IPS-20b (cell line): ENCODE results near the gene SLC9A5.

Experiments
- H3K27ac ChIP-seq: one replicate; pipeline ENCODE4 v1.5.1; 2013; ENCODE audit warnings: low read length
- H3K27me3 ChIP-seq: 2 replicates; pipeline ENCODE4 v1.6.1; 2013; ENCODE audit warnings: mild to moderate bottlenecking, low read length, inconsistent platforms; ENCODE audit not compliant: insufficient read depth
- H3K36me3 ChIP-seq: 2 replicates; pipeline ENCODE4 v1.6.1; 2013; ENCODE audit warnings: low read depth, mild to moderate bottlenecking, inconsistent platforms, low read length, moderate library complexity; ENCODE audit not compliant: insufficient read depth
- H3K4me1 ChIP-seq: 2 replicates; pipeline ENCODE4 v1.6.1; 2013; ENCODE audit warnings: mild to moderate bottlenecking, control low read depth, inconsistent platforms, low read length, moderate library complexity; ENCODE audit not compliant: insufficient read depth
- H3K4me3 ChIP-seq: 2 replicates; pipeline ENCODE4 v1.5.1; 2013; ENCODE audit warnings: mild to moderate bottlenecking, low read length, inconsistent platforms
- H3K9ac ChIP-seq: 2 replicates; pipeline ENCODE4 v1.6.1; 2013; ENCODE audit warnings: low read depth, mild to moderate bottlenecking, inconsistent platforms, low read length, moderate library complexity
- H3K9me3 ChIP-seq: 2 replicates; pipeline ENCODE4 v1.6.1; 2013; ENCODE audit warnings: mild to moderate bottlenecking, low read depth, low read length, inconsistent platforms; ENCODE audit not compliant: insufficient read depth

Gene SLC9A5

GRCh38 chr16:67206838-67207248 is 41.9 kb upstream of the SLC9A5 start:
- peaks cover 5% of the 10 kb centered on the region; the same call in 1 of the 2 replicates for H3K27me3 ChIP-seq
- H3K4me1 ChIP-seq = no peaks in the 10 kb centered on the region; the same call in 1 of the 2 replicates
- H3K27ac ChIP-seq = no peak overlapping the region
- H3K36me3 ChIP-seq = no peaks in the 10 kb centered on the region
- no peak overlapping the region for H3K4me3 ChIP-seq
- H3K9me3 ChIP-seq = no peaks in the 10 kb centered on the region
- no peak overlapping the region for H3K9ac ChIP-seq

GRCh38 chr16:67207249-67208091 is 41.3 kb upstream of the SLC9A5 start:
- Histone ChIP-seq H3K27me3 (peaks cover 9% of the 10 kb centered on the region), H3K4me1 (no peaks in the 10 kb centered on the region; the same call in 1 of the 2 replicates), H3K9me3 (no peaks in the 10 kb centered on the region), H3K4me3 (no peak overlapping the region), H3K9ac (no peak overlapping the region; the same call in 1 of the 2 replicates), H3K36me3 (no peaks in the 10 kb centered on the region), H3K27ac (no peak overlapping the region)

- Histone ChIP-seq H3K27me3 (peaks cover 15% of the 10 kb centered on the region), H3K9me3 (no peaks in the 10 kb centered on the region), H3K4me1 (no peaks in the 10 kb centered on the region; the same call in 1 of the 2 replicates), H3K27ac (no peak overlapping the region), H3K36me3 (no peaks in the 10 kb centered on the region), H3K4me3 (no peak overlapping the region), H3K9ac (no peak overlapping the region; the same call in 1 of the 2 replicates)
Observed at GRCh38 chr16:67208154-67208896, 40.5 kb upstream of the SLC9A5 start.

- Histone ChIP-seq H3K27me3 (peaks cover 16% of the 10 kb centered on the region), H3K9me3 (no peaks in the 10 kb centered on the region), H3K27ac (no peak overlapping the region), H3K9ac (no peak overlapping the region), H3K36me3 (no peaks in the 10 kb centered on the region), H3K4me3 (no peak overlapping the region), H3K4me1 (no peaks in the 10 kb centered on the region; the same call in 1 of the 2 replicates)
Observed at GRCh38 chr16:67209565-67209964, 39.2 kb upstream of the SLC9A5 start.

GRCh38 chr16:67210069-67210937 is 38.5 kb upstream of the SLC9A5 start:
- Histone ChIP-seq H3K36me3 (no peaks in the 10 kb centered on the region), H3K9ac (no peak overlapping the region), H3K4me3 (no peak overlapping the region), H3K9me3 (no peaks in the 10 kb centered on the region), H3K27ac (no peak overlapping the region), H3K27me3 (peaks cover 22% of the 10 kb centered on the region), H3K4me1 (no peaks in the 10 kb centered on the region; the same call in 1 of the 2 replicates)

GRCh38 chr16:67211674-67212073 is 37.1 kb upstream of the SLC9A5 start:
- Histone ChIP-seq H3K9ac (no peak overlapping the region), H3K27me3 (peaks cover 32% of the 10 kb centered on the region)

GRCh38 chr16:67212766-67213165 is 36.0 kb upstream of the SLC9A5 start:
- H3K27me3 ChIP-seq = peaks cover 42% of the 10 kb centered on the region
- H3K27ac ChIP-seq = no peak overlapping the region
- no peak overlapping the region for H3K4me3 ChIP-seq
- H3K4me1 ChIP-seq = no peaks in the 10 kb centered on the region
- no peak overlapping the region for H3K9ac ChIP-seq
- no peaks in the 10 kb centered on the region for H3K36me3 ChIP-seq
- no peaks in the 10 kb centered on the region for H3K9me3 ChIP-seq

More at GRCh38 chr16:67211674-67212073, 37.1 kb upstream of the SLC9A5 start:
- Histone ChIP-seq H3K9me3 (no peaks in the 10 kb centered on the region), H3K4me3 (no peak overlapping the region), H3K27ac (no peak overlapping the region), H3K36me3 (no peaks in the 10 kb centered on the region), H3K4me1 (no peaks in the 10 kb centered on the region; the same call in 1 of the 2 replicates)

- no peaks in the 10 kb centered on the region for H3K9me3 ChIP-seq
- H3K36me3 ChIP-seq = no peaks in the 10 kb centered on the region
- no peak overlapping the region for H3K27ac ChIP-seq
- no peak overlapping the region for H3K4me3 ChIP-seq
- H3K27me3 ChIP-seq = peaks cover 42% of the 10 kb centered on the region
- no peaks in the 10 kb centered on the region for H3K4me1 ChIP-seq
- no peak overlapping the region for H3K9ac ChIP-seq
Observed at GRCh38 chr16:67213197-67214019, 35.4 kb upstream of the SLC9A5 start.

GRCh38 chr16:67215706-67216105 is 33.1 kb upstream of the SLC9A5 start:
- no peaks in the 10 kb centered on the region for H3K4me1 ChIP-seq
- no peak overlapping the region for H3K9ac ChIP-seq
- no peaks in the 10 kb centered on the region for H3K9me3 ChIP-seq
- no peaks in the 10 kb centered on the region for H3K36me3 ChIP-seq
- no peak overlapping the region for H3K27ac ChIP-seq
- H3K27me3 ChIP-seq = peaks cover 42% of the 10 kb centered on the region
- H3K4me3 ChIP-seq = no peak overlapping the region

GRCh38 chr16:67216612-67217490 is 31.9 kb upstream of the SLC9A5 start:
- no peak overlapping the region for H3K9ac ChIP-seq
- no peaks in the 10 kb centered on the region for H3K4me1 ChIP-seq
- H3K9me3 ChIP-seq = no peaks in the 10 kb centered on the region
- no peak overlapping the region for H3K27ac ChIP-seq
- no peak overlapping the region for H3K4me3 ChIP-seq
- peaks cover 36% of the 10 kb centered on the region for H3K27me3 ChIP-seq
- no peaks in the 10 kb centered on the region for H3K36me3 ChIP-seq
